ENCODE results near the gene OLFM4.

DNA sequence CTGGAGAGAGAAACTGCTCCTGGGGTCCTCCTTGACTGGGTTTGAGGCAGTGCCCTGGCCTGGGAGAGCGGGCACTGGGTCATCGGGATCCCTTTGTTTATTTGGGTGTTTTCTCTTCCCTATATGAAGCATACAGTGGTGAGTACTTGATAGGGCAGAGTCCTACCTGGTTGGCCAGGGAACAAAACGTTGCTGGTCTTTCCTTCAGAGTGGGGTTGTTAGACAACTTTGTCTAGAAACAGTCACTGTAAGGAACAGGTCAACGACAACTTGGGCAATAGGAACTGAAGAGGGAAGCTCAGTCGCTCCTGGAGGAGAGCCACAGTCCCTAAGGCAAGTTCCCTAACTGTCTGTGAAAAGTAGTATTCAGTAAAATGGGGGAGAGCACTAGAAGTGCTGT is 550 bp upstream of the OLFM4 start:
- TF ChIP-seq, protein P1, sequence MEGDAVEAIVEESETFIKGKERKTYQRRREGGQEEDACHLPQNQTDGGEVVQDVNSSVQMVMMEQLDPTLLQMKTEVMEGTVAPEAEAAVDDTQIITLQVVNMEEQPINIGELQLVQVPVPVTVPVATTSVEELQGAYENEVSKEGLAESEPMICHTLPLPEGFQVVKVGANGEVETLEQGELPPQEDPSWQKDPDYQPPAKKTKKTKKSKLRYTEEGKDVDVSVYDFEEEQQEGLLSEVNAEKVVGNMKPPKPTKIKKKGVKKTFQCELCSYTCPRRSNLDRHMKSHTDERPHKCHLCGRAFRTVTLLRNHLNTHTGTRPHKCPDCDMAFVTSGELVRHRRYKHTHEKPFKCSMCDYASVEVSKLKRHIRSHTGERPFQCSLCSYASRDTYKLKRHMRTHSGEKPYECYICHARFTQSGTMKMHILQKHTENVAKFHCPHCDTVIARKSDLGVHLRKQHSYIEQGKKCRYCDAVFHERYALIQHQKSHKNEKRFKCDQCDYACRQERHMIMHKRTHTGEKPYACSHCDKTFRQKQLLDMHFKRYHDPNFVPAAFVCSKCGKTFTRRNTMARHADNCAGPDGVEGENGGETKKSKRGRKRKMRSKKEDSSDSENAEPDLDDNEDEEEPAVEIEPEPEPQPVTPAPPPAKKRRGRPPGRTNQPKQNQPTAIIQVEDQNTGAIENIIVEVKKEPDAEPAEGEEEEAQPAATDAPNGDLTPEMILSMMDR (IDR thresholded peaks at IDR 0.05), result no peak
- TF ChIP-seq POLR2AphosphoS5 (IDR thresholded peaks at IDR 0.05) (no peak), POLR2A (IDR thresholded peaks at IDR 0.05) (no peak), EP300 (IDR thresholded peaks at IDR 0.05) (no peak)
